ENCODE data around the gene MXRA8. TPM values are rescaled to one million over a fixed set of nuclear protein-coding genes. Genes with fewer than 3 reads are reported as not detected.

The MXRA8 gene
- total and polyA plus RNA-seq, 2 donors from 2014 or later = 26.0 to 64.7 TPM

DNA sequence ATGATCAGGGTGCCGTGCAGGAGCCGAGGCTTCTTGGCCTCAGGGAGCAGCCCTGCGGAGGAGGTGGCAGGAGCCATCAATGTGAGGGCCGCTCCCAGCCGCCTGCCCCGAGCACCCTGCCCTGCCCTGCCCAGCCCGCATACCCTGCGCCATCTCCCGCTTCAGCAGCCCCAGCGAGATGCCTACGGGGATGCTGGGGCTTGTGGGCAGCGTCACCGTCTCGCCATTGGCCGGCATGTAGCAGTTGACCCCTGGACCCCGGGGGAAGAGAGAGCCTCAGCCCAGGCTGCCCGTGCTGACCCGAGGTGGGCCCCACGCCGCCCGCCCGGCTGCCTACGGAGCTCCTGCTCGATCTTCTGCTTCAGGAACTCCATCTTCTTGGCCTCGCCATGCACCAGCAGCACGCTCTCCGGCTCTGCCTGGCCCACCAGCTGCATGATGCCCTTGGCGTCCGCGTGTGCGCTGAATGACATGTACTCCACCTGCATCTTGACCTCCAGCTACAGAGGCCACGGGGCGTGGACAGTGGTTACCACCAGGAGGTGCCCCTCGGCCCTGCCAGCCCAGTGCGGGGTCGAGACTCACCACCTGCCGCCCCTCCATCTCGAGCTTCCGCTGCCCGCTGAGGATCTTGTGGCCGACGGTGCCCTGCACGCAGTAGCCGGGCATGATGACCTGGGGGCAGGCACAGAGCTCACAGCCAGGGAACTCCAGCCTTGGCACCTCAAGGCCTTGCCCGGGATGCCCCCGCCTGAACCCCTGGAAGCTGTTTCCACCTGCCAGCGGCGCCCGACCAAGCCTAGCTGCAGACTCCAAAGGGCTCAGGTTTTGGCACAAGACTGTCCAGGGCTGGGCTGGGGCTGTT lies 45.7 kb downstream of the MXRA8 start:
- Histone ChIP-seq H3K36me3 (ENCODE audit: control insufficient read depth in 2 of 3, insufficient read depth in 3 of 3, low read length in 3 of 3) (peaks cover 0 to 15% (median 11%) of the 10 kb centered on the region in 3 donors), H3K27me3 (ENCODE audit: control insufficient read depth, insufficient read depth, low read length) (no peaks in the 10 kb centered on the region), H3K9ac (ENCODE audit: low read length in 3 of 3) (no peak overlapping the region), H3K4me1 (ENCODE audit: control insufficient read depth in 2 of 3, insufficient read depth in 2 of 3, low read depth in 1 of 3, low read length in 3 of 3) (peaks cover 0 to 6% (median 0%) of the 10 kb centered on the region in 3 donors), H3K27ac (ENCODE audit: low read depth in 2 of 2, low read length in 2 of 2) (no peak overlapping the region), H3K4me3 (ENCODE audit: low read length in 3 of 3) (no peak overlapping the region), H3K9me3 (ENCODE audit: control insufficient read depth in 2 of 3, insufficient read depth in 1 of 3, low read length in 3 of 3) (no peaks in the 10 kb centered on the region)
- TF ChIP-seq, protein P1, sequence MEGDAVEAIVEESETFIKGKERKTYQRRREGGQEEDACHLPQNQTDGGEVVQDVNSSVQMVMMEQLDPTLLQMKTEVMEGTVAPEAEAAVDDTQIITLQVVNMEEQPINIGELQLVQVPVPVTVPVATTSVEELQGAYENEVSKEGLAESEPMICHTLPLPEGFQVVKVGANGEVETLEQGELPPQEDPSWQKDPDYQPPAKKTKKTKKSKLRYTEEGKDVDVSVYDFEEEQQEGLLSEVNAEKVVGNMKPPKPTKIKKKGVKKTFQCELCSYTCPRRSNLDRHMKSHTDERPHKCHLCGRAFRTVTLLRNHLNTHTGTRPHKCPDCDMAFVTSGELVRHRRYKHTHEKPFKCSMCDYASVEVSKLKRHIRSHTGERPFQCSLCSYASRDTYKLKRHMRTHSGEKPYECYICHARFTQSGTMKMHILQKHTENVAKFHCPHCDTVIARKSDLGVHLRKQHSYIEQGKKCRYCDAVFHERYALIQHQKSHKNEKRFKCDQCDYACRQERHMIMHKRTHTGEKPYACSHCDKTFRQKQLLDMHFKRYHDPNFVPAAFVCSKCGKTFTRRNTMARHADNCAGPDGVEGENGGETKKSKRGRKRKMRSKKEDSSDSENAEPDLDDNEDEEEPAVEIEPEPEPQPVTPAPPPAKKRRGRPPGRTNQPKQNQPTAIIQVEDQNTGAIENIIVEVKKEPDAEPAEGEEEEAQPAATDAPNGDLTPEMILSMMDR (IDR thresholded peaks at IDR 0.05; ENCODE audit: borderline replicate concordance, extremely low read depth, insufficient read depth) = no peak
- no peak for DNase-seq
- no peak for FAIRE-seq
- intact Hi-C loops (cut with DNase I) = no loop called here

DNA sequence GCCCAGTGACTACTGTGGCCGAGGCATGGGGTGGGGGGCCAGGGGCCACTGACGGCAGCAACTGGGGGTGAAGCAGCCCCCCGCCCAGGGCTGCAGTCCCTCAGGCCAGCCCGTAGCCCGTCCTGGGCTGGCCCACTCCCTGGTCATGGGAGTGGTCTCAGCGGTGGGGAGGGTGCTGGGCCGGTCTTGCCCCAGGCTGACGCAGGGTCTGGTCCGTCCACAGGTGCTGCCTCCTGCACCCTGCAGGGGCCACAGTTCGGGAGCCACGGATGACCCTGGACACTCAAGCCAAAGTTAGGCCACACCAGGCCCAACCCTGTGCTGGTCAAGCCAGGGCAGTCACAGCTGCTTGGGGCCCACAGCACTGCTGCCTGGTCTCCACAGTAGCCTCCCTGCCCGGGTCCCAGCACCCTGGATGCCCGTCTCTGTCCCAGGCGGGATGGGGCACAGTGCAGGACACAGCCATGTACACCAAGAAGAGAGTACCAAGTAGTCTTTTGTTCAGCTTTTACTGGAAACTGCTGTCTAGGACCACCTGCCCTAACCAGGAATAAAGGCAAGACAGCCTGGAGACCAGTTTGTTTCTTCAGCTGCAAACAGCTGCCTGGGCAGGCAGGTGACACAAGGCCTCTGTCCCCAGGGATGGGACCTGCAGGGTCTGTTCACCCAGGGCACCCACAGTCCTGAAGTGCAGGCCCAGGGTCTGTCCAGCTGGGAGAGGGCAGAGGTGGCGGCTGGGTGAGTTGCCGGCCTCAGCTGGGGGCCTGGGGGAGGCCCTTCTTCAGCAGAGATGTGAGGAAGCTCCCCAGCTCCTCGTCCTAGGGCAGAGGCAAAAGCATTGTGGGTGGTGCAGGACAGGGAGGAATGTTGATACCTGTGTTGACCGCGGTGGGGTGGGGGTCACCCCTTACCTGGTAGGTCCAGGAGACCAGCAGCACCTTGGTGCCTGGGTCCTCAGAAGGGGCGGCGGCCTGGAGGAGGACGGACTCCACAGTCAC lies 46.9 kb downstream of the MXRA8 start:
- DNase-seq (no peak), FAIRE-seq (no peak)
- peaks cover 0 to 15% (median 7%) of the 10 kb centered on the region in 3 donors for H3K4me1 ChIP-seq (ENCODE audit: control insufficient read depth in 2 of 3, insufficient read depth in 2 of 3, low read depth in 1 of 3, low read length in 3 of 3)
- intact Hi-C loops (cut with DNase I) = no loop called here
- TF ChIP-seq, protein P1 (IDR thresholded peaks at IDR 0.05; ENCODE audit: borderline replicate concordance, extremely low read depth, insufficient read depth) = no peak
- H3K9me3 ChIP-seq (ENCODE audit: control insufficient read depth in 2 of 3, insufficient read depth in 1 of 3, low read length in 3 of 3) = no peaks in the 10 kb centered on the region
- no peak overlapping the region for H3K27ac ChIP-seq (ENCODE audit: low read depth in 2 of 2, low read length in 2 of 2)
- no peak overlapping the region for H3K9ac ChIP-seq (ENCODE audit: low read length in 3 of 3)
- no peaks in the 10 kb centered on the region for H3K27me3 ChIP-seq (ENCODE audit: control insufficient read depth, insufficient read depth, low read length)
- H3K36me3 ChIP-seq (ENCODE audit: control insufficient read depth in 2 of 3, insufficient read depth in 3 of 3, low read length in 3 of 3) = peaks cover 0 to 15% (median 11%) of the 10 kb centered on the region in 3 donors
- H3K4me3 ChIP-seq (ENCODE audit: low read length in 3 of 3) = no peak overlapping the region

DNA sequence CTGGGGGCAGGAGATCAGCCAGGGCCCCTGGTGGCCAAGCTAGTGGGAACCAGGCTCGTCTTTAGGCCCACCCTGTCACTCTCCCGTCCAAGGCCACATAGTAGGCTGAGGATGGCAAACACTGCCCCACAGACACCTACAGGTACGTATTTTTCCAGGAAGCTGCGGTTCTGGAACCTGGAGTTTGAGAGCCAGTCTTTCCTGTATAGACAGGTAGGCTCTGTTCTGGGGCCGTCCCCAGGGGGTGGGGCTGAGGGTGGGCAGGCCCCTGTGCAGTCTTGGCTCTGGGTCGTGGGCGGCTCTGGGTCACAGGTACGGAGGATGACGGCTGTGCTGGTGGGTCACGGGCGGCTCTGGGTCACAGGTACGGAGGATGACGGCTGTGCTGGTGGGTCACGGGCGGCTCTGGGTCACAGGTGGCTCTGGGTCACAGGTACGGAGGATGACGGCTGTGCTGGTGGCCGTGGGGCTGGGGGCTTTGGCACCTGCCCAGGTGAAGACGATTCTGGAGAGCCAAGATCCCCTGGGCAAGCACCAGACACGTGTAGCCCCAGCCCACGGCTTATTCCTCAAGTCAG lies 47.8 kb downstream of the MXRA8 start:
- FAIRE-seq = no peak

More for the DNA sequence above, 47.8 kb downstream of the MXRA8 start:
- TF ChIP-seq, protein P1 (IDR thresholded peaks at IDR 0.05; ENCODE audit: borderline replicate concordance, extremely low read depth, insufficient read depth) = no peak
- Histone ChIP-seq H3K9ac (ENCODE audit: low read length in 3 of 3) (no peak overlapping the region), H3K4me3 (ENCODE audit: low read length in 3 of 3) (no peak overlapping the region), H3K9me3 (ENCODE audit: control insufficient read depth in 2 of 3, insufficient read depth in 1 of 3, low read length in 3 of 3) (no peaks in the 10 kb centered on the region), H3K4me1 (ENCODE audit: control insufficient read depth in 2 of 3, insufficient read depth in 2 of 3, low read depth in 1 of 3, low read length in 3 of 3) (peaks cover 0 to 23% (median 12%) of the 10 kb centered on the region in 3 donors), H3K36me3 (ENCODE audit: control insufficient read depth in 2 of 3, insufficient read depth in 3 of 3, low read length in 3 of 3) (peaks cover 0 to 15% (median 11%) of the 10 kb centered on the region in 3 donors), H3K27me3 (ENCODE audit: control insufficient read depth, insufficient read depth, low read length) (no peaks in the 10 kb centered on the region), H3K27ac (ENCODE audit: low read depth in 2 of 2, low read length in 2 of 2) (no peak overlapping the region)
- intact Hi-C loops (cut with DNase I) = no loop called here
- no peak for DNase-seq

All from kidney (tissue), 14 donors.